K562 (cell line): ENCODE data around the gene ANAPC2. TPM values are rescaled to one million over a fixed set of nuclear protein-coding genes. Genes with fewer than 3 reads are reported as not detected.

ENCODE experiments used
- BRCA1 ChIP-seq, 2 experiments: fragments of 450-650 bp in 1 of 2; sonication (generic) in 1 of 2; formaldehyde crosslinking in 1 of 2; IDR thresholded peaks; 2 replicates each; pipeline versions ENCODE4 v1.5.0 to v1.6.1; 2017 to 2020; ENCODE audit warnings: mild to moderate bottlenecking in 1 of 2, missing genetic modification reagents in 1 of 2
- BRD4 ChIP-seq: fragments of 200-600 bp; sonication (generic); IDR thresholded peaks from 2 replicates; pipeline ENCODE4 v1.6.1; 2017; ENCODE audit warnings: inconsistent platforms
- C11orf30 ChIP-seq: fragments of 450-650 bp; IDR thresholded peaks from 2 replicates; pipeline ENCODE4 v1.6.1; 2016; ENCODE audit warnings: low read depth, mild to moderate bottlenecking
- CCAR2 ChIP-seq: fragments of 200-400 bp; formaldehyde crosslinking; IDR thresholded peaks from 2 replicates; pipeline ENCODE4 v1.6.1; 2017; ENCODE audit warnings: mild to moderate bottlenecking, low read depth, low read length
- FOXK2 ChIP-seq, 2 experiments: fragments of 450-650 bp; IDR thresholded peaks in 1 of 2; conservative IDR thresholded peaks in 1 of 2; 2 replicates each; pipeline ENCODE4 v1.6.1; 2016; ENCODE audit warnings: low read depth in 2 of 2, mild to moderate bottlenecking in 1 of 2
- FUS ChIP-seq: fragments of 200-400 bp; formaldehyde crosslinking; optimal IDR thresholded peaks from 2 replicates; pipeline ENCODE3; 2017; ENCODE audit warnings: low read depth, low read length
- GATAD2B ChIP-seq: fragments of 450-650 bp; IDR thresholded peaks from 2 replicates; pipeline ENCODE4 v1.6.1; 2017; ENCODE audit warnings: mild to moderate bottlenecking, borderline replicate concordance
- HDAC1 ChIP-seq, 2 experiments: fragments of 450-650 bp; IDR thresholded peaks; 2 replicates each; pipeline ENCODE4 v1.6.1; 2016 to 2017; ENCODE audit warnings: inconsistent platforms in 1 of 2, mild to moderate bottlenecking in 1 of 2, moderate library complexity in 1 of 2
- KAT7 ChIP-seq: sonication (generic); formaldehyde crosslinking; IDR thresholded peaks from 2 replicates; pipeline ENCODE4 v1.8.0; 2022; ENCODE audit warnings: missing genetic modification reagents, mild to moderate bottlenecking, borderline replicate concordance
- MCM5 ChIP-seq: fragments of 450-650 bp; IDR thresholded peaks from 2 replicates; pipeline ENCODE4 v1.6.1; 2016; ENCODE audit warnings: low read depth
- MEF2A ChIP-seq: IDR thresholded peaks from 2 replicates; pipeline ENCODE4 v1.6.1; 2011; ENCODE audit warnings: low read depth, mild to moderate bottlenecking, low read length, moderate library complexity; ENCODE audit not compliant: control insufficient read depth
- NCOA1 ChIP-seq: fragments of 450-650 bp; IDR thresholded peaks from 2 replicates; pipeline ENCODE4 v1.6.1; 2016; ENCODE audit warnings: low read depth
- NEUROD1 ChIP-seq: fragments of 150-350 bp; IDR thresholded peaks from 2 replicates; pipeline ENCODE4 v1.6.1; 2014; ENCODE audit warnings: borderline replicate concordance, low read length, low read depth; ENCODE audit not compliant: partially characterized antibody
- POLR3G ChIP-seq: IDR thresholded peaks from 2 replicates; pipeline ENCODE4 v1.6.1; 2011; ENCODE audit not compliant: insufficient read length, insufficient replicate concordance; ENCODE audit errors: extremely low read depth
- SP1 ChIP-seq: sonication (generic); formaldehyde crosslinking; IDR thresholded peaks from 2 replicates; pipeline ENCODE4 v1.8.1; 2022; ENCODE audit warnings: mild to moderate bottlenecking, missing genetic modification reagents
- SRSF1 ChIP-seq: fragments of 200-400 bp; formaldehyde crosslinking; IDR thresholded peaks from 2 replicates; pipeline ENCODE4 v1.6.1; 2017; ENCODE audit warnings: mild to moderate bottlenecking, low read depth, low read length, moderate library complexity
- TAF1 ChIP-seq: IDR thresholded peaks from 2 replicates; pipeline ENCODE4 v1.6.1; 2011; ENCODE audit warnings: mild to moderate bottlenecking, low read length, moderate library complexity; ENCODE audit not compliant: insufficient read depth, control insufficient read depth, severe bottlenecking; ENCODE audit errors: extremely low read depth
- TEAD2 ChIP-seq: fragments of 450-650 bp; IDR thresholded peaks from 2 replicates; pipeline ENCODE4 v1.6.1; 2016; ENCODE audit warnings: missing genetic modification characterization, control low read depth, missing compliant biosample characterization
- ZNF584 ChIP-seq: fragments of 200-800 bp; sonication (Bioruptor generic); IDR thresholded peaks from 2 replicates; pipeline ENCODE4 v1.6.1; 2016; ENCODE audit warnings: low read depth, mild to moderate bottlenecking, missing genetic modification characterization, missing compliant biosample characterization
- polyA plus RNA-seq, 8 experiments: library from polyadenylated mRNA; depleted of rRNA in 4 of 8; stranded (reverse) in 5 of 8; unstranded in 3 of 8; fragments of >200 nt; fragmentation: Nextera tagmentation in 2 of 8; fragmentation: Illumina TruSeq in 1 of 8; extraction: Ambion mirVana in 2 of 8; extraction: Trizol in 1 of 8; gene quantifications; 2 replicates each; pipeline versions ENCODE4 v1.2.1 to v1.2.3, GENCODE V29; 2011 to 2014; ENCODE audit warnings: inconsistent platforms in 1 of 8, missing spikeins in 1 of 8
- total RNA-seq, 7 experiments: library from RNA; depleted of rRNA in 6 of 7; stranded (reverse); fragments of >200 nt in 6 of 7; fragmentation: Illumina TruSeq in 2 of 7; extraction: Trizol in 2 of 7; gene quantifications; 2 replicates each; pipeline versions ENCODE4 v1.2.1 to v1.2.3, GENCODE V29; 2011 to 2021; ENCODE audit warnings: low replicate concordance in 1 of 7
- TF ChIP-seq, protein P1 (sequence below): fragments of 450-650 bp; IDR thresholded peaks from 2 replicates; pipeline ENCODE4 v1.7.1; 2018; ENCODE audit warnings: mild to moderate bottlenecking, low read depth; ENCODE audit not compliant: partially characterized antibody
- TF ChIP-seq, protein P2 (sequence below): fragments of 250-450 bp; sonication (Bioruptor Pico); IDR thresholded peaks from 2 replicates; pipeline ENCODE4 v1.8.0; 2022; ENCODE audit warnings: inconsistent platforms, mild to moderate bottlenecking, moderate library complexity, borderline replicate concordance
- TF ChIP-seq, protein P3 (sequence below): fragments of 250-450 bp; sonication (Bioruptor Pico); IDR thresholded peaks from 2 replicates; pipeline ENCODE4 v1.8.0; 2022; ENCODE audit warnings: inconsistent platforms

Gene ANAPC2
- total and polyA plus RNA-seq, 9 of the 15 experiments (the other 6 are each of a cell fraction or from before 2014, with no cell fraction given) = 0.11 to 56.5 (median 17.1) TPM; not detected in 1

DNA sequence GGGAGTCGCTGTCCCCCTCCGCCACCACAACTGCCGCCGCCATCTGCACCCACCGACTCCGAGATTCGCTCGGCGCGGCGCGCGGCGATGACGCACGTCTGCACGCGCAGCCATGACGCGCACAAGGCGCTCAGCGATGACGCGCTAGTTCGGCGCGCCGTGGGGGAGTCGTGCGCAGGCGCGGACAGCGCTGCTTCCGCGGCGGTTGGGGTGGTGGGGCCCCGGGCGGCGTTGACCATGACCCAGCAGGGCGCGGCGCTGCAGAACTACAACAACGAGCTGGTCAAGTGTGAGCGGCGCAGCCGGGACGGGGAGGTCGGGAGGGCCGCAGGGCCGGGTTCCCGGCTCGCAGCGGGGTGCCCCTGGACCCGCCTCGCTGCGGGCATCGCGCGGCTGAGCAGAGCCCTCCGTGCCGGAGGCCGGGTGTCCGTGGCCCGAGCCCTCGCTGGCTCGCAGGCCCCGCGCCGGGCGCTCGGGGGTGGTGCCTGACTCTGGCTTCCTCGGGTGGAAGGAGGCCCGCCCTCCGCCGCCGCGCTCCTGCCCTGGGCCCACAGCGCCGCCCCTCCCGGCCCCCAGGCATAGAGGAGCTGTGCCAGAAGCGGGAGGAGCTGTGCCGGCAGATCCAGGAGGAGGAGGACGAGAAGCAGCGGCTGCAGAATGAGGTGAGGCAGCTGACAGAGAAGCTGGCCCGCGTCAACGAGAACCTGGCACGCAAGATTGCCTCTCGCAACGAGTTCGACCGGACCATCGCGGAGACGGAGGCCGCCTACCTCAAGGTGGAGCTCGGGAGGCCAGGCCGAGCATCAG is at the start of gene ANAPC2, which contains the start of gene SSNA1 (continued):
- TF ChIP-seq, protein P1, sequence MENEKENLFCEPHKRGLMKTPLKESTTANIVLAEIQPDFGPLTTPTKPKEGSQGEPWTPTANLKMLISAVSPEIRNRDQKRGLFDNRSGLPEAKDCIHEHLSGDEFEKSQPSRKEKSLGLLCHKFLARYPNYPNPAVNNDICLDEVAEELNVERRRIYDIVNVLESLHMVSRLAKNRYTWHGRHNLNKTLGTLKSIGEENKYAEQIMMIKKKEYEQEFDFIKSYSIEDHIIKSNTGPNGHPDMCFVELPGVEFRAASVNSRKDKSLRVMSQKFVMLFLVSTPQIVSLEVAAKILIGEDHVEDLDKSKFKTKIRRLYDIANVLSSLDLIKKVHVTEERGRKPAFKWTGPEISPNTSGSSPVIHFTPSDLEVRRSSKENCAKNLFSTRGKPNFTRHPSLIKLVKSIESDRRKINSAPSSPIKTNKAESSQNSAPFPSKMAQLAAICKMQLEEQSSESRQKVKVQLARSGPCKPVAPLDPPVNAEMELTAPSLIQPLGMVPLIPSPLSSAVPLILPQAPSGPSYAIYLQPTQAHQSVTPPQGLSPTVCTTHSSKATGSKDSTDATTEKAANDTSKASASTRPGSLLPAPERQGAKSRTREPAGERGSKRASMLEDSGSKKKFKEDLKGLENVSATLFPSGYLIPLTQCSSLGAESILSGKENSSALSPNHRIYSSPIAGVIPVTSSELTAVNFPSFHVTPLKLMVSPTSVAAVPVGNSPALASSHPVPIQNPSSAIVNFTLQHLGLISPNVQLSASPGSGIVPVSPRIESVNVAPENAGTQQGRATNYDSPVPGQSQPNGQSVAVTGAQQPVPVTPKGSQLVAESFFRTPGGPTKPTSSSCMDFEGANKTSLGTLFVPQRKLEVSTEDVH = peak; percentile 96
- TF ChIP-seq MEF2A = no peak
- TF ChIP-seq SP1 = peak; percentile 94
- TF ChIP-seq SRSF1 = no peak
- TF ChIP-seq ZNF584 = no peak
- TF ChIP-seq MCM5 = no peak
- peak in 1 of 2 experiments; percentile 95; a peak in 2 of 4 replicates for TF ChIP-seq HDAC1 (IDR thresholded peaks at IDR 0.05)
- no peak for TF ChIP-seq NEUROD1
- TF ChIP-seq KAT7 (CRISPR knock-in tag) = 0 out of 2 replicates have a peak, but pooled peaks have one; percentile 56
- TF ChIP-seq NCOA1 = no peak
- peak; percentile 82 to 83; a peak in 3 of 4 replicates for TF ChIP-seq FOXK2 (conservative IDR thresholded peaks at IDR 0.05 in 1 of 2, IDR thresholded peaks at IDR 0.05 in 1 of 2; ENCODE audit: low read depth in 2 of 2)
- peak; percentile 85 for TF ChIP-seq TAF1
- no peak for TF ChIP-seq BRCA1 (IDR thresholded peaks at IDR 0.05)
- no peak for TF ChIP-seq BRCA1 (CRISPR knock-in tag; IDR thresholded peaks at IDR 0.05)
- no peak for TF ChIP-seq TEAD2 (tag)
- no peak for TF ChIP-seq POLR3G
- no peak for TF ChIP-seq FUS
- TF ChIP-seq CCAR2 = no peak
- TF ChIP-seq GATAD2B = no peak; the same call in 1 of the 2 replicates
- TF ChIP-seq BRD4 = no peak; the same call in 1 of the 2 replicates
- TF ChIP-seq, protein P2, sequence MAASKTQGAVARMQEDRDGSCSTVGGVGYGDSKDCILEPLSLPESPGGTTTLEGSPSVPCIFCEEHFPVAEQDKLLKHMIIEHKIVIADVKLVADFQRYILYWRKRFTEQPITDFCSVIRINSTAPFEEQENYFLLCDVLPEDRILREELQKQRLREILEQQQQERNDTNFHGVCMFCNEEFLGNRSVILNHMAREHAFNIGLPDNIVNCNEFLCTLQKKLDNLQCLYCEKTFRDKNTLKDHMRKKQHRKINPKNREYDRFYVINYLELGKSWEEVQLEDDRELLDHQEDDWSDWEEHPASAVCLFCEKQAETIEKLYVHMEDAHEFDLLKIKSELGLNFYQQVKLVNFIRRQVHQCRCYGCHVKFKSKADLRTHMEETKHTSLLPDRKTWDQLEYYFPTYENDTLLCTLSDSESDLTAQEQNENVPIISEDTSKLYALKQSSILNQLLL (CRISPR knock-in tag) = no peak
- TF ChIP-seq C11orf30 = peak; percentile 100
- TF ChIP-seq, protein P3, sequence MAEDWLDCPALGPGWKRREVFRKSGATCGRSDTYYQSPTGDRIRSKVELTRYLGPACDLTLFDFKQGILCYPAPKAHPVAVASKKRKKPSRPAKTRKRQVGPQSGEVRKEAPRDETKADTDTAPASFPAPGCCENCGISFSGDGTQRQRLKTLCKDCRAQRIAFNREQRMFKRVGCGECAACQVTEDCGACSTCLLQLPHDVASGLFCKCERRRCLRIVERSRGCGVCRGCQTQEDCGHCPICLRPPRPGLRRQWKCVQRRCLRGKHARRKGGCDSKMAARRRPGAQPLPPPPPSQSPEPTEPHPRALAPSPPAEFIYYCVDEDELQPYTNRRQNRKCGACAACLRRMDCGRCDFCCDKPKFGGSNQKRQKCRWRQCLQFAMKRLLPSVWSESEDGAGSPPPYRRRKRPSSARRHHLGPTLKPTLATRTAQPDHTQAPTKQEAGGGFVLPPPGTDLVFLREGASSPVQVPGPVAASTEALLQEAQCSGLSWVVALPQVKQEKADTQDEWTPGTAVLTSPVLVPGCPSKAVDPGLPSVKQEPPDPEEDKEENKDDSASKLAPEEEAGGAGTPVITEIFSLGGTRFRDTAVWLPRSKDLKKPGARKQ (CRISPR knock-in tag) = no peak
